IPS-15b (cell line): ENCODE measurements around the gene NALF2.

Experiments used
- H3K27me3 ChIP-seq: one replicate; pipeline ENCODE4 v1.6.1; 2013; ENCODE audit warnings: low read length; ENCODE audit not compliant: control insufficient read depth, insufficient read depth
- H3K36me3 ChIP-seq: one replicate; pipeline ENCODE4 v1.6.1; 2013; ENCODE audit warnings: low read length; ENCODE audit not compliant: control insufficient read depth, insufficient read depth
- H3K4me1 ChIP-seq: one replicate; pipeline ENCODE4 v1.6.1; 2013; ENCODE audit warnings: mild to moderate bottlenecking, low read length; ENCODE audit not compliant: control insufficient read depth, insufficient read depth
- H3K4me3 ChIP-seq: one replicate; pipeline ENCODE4 v1.5.1; 2013; ENCODE audit warnings: low read depth, low read length
- H3K9ac ChIP-seq: one replicate; pipeline ENCODE4 v1.6.1; 2013; ENCODE audit warnings: low read depth, mild to moderate bottlenecking, low read length
- H3K9me3 ChIP-seq: one replicate; pipeline ENCODE4 v1.6.1; 2013; ENCODE audit warnings: mild to moderate bottlenecking, low read length; ENCODE audit not compliant: control insufficient read depth, insufficient read depth

NALF2 gene

DNA sequence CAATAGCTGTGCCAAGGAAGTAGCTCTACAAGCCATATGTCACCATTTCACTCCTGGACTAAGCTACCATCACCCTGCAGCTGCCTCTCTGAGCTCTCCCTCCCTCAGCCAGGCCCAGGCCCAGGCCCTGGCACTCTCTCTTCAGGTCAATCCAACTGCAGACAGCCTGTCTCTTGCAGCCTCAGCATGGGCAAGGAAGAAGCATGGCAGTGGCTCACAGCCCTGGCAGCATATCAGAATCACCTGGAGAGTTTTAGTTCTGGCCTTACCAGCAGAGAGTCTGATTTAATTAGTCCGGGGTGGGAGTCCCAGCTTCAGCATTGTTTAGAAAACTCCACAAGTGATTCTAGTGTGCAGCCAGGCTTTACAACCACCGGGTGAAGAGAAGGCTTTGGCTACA, 31.5 kb downstream of the NALF2 start:
- Histone ChIP-seq H3K4me1 (no peaks in the 10 kb centered on the region), H3K9ac (no peak overlapping the region), H3K36me3 (no peaks in the 10 kb centered on the region), H3K4me3 (no peak overlapping the region), H3K27me3 (peaks cover 3% of the 10 kb centered on the region), H3K9me3 (no peaks in the 10 kb centered on the region)

DNA sequence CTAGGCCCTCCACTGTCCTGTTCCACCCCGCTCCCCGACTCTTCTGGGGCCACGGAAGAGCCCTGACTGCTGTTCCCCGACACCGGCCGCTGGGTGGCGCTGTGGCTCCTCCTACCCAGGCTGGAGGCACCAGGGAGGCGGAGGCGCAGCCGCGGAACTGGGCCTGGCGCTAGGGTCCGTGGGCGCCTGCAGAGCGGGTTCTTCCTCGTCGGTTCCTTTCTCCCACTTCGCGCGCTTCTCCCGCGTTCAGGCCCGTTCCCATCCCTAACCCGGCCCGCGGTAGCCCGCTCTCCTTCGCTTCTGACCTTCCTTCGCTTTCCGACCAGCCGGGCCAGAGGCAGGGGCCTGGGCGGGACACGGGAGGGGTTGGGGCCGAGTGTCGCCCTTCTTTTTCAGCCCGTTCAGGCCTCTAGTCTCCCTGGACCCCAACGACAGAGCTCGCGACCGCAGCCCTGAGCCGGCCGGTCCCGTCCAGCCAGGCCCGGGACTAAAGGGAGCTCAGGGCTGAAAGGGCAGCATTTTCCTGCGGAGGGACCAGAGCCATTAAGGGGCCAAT, 34.3 kb downstream of the NALF2 start:
- H3K4me1 ChIP-seq = no peaks in the 10 kb centered on the region
- H3K9ac ChIP-seq = no peak overlapping the region
- H3K9me3 ChIP-seq = no peaks in the 10 kb centered on the region
- H3K36me3 ChIP-seq = no peaks in the 10 kb centered on the region
- peaks cover 3% of the 10 kb centered on the region for H3K27me3 ChIP-seq
- H3K4me3 ChIP-seq = peak overlapping the region; percentile 49

DNA sequence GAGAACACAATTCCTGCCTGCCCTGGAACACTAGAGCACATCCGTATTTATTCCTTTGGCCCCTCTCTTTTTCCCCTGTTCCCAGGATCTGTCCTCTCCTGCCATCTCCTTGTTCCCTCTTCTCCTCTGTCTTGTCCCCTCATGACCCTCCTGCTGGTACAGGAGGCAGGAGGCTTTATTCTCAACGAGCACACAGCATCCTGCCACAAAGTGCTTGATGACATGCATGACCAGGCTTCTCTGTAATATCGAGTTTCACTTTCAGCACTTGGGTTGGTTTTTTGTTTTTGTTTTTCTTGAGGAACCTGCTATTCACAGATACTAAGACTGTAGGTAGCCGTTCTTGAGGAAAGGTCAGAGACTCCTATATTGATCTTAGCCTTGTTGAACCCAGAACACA, 35.3 kb downstream of the NALF2 start:
- Histone ChIP-seq H3K36me3 (no peaks in the 10 kb centered on the region), H3K9ac (no peak overlapping the region), H3K4me1 (no peaks in the 10 kb centered on the region), H3K4me3 (no peak overlapping the region), H3K27me3 (peaks cover 3% of the 10 kb centered on the region), H3K9me3 (no peaks in the 10 kb centered on the region)

DNA sequence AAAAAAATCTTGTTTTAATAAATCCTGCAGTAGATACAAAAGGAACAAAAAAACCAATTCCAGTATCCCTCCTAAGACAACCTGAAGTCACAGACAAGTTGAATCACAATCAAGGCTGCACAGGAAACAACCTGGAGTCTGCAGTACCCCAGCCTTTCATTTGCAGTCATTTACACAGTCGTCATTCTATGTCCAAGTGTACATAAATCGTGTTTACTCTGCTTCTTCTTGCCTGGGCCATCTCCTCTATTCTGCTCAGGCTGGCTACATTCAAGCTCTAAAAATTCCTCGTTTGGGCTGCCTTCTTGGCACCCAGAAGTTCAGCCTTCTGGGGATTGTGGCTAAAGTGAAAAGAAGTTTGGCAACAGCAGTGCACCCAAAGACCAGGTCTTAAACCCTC, 37.8 kb downstream of the NALF2 start:
- Histone ChIP-seq H3K4me3 (no peak overlapping the region), H3K9ac (no peak overlapping the region), H3K36me3 (no peaks in the 10 kb centered on the region), H3K4me1 (no peaks in the 10 kb centered on the region), H3K27me3 (peaks cover 3% of the 10 kb centered on the region), H3K9me3 (peaks cover 3% of the 10 kb centered on the region)

DNA sequence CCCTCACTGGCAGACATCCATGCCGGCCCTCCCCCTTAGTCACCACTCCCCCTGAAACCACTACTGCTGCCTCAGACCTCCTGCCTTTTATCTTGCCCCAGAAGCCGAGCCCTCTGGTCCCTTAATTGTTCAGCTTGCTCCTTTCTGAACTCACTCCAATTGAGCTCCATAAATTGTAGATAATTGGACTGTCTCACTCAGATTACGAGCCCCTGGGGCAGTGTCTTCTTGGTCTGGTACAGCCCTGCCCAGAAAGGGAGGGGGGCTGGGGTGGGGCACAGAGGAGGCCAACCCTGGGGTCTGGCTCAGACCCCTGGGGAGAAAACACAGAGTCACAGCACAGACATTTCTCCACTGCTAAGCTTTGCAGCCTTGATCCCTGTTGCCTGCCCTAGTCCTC, 39.4 kb downstream of the NALF2 start:
- Histone ChIP-seq H3K9ac (no peak overlapping the region), H3K4me3 (no peak overlapping the region), H3K4me1 (no peaks in the 10 kb centered on the region), H3K9me3 (peaks cover 3% of the 10 kb centered on the region), H3K27me3 (peaks cover 3% of the 10 kb centered on the region), H3K36me3 (no peaks in the 10 kb centered on the region)

DNA sequence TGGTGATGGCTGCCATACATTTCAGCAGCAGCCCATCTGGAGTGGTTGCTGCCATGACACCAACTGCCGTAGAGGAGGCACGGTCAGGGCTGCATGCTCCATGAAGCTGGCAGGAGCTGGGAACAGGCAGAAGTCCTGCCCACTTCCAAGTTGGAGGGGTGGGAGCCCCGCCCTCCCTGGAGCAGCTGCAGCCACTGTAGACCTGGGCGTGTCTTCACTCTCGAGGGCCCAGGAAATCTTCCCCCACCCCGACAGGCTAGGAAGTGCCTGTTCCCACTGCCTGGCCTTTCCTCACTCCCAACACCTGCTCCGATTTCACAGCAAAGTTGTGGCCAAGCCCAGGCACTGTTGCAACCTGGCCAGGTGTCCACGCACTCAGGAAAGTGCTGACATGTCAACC, 42.3 kb downstream of the NALF2 start:
- no peaks in the 10 kb centered on the region for H3K4me1 ChIP-seq
- no peak overlapping the region for H3K4me3 ChIP-seq
- no peaks in the 10 kb centered on the region for H3K36me3 ChIP-seq
- no peaks in the 10 kb centered on the region for H3K27me3 ChIP-seq
- H3K9me3 ChIP-seq = peaks cover 3% of the 10 kb centered on the region
- no peak overlapping the region for H3K9ac ChIP-seq

DNA sequence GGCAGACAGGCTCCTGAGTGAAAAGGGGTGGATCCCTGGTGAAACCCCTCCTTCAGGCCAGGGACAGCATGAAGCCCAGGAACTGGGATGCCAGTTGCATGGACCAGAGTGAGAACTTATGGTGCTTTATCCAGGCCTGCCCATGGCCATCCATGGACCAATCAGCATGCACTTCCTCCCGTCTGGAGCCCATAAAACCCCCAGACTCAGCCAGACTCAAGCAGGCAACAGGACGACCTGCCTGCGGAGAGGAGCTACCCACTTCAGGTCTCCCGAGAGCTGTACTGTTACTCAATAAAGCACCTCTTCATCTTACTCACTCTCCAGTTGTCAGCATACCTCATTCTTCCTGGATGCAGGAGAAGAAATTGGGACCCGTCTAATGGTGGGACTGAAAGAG, 42.9 kb downstream of the NALF2 start:
- Histone ChIP-seq H3K27me3 (no peaks in the 10 kb centered on the region), H3K4me1 (no peaks in the 10 kb centered on the region), H3K9me3 (peaks cover 3% of the 10 kb centered on the region), H3K4me3 (no peak overlapping the region), H3K9ac (no peak overlapping the region), H3K36me3 (no peaks in the 10 kb centered on the region)

DNA sequence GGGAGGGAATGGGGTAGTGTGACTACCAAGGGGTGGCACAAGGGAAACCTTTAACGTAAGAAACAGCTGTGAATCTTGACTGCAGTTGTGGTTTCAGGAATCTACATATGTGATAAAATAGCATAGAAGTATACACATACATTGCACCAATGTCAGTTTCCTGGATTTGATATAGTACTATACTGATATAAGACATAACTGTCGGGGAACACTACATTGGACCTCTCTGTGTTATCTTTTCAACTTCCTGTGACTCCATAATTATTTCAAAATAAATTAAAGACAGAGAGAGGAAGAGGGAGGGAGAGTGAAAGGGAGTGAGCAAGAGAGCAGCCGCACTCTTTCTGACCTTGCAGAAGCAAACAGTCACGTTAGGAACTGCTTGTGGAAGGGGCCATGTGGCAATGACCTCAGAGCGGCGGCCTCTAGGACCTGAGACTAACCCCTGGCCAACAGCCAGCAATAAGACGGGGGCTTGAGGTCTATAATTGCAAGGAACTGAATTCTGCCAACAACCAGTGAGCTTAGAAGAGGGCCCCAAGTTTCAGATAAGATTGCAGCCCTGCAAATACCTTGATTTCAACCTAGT, 47.4 kb downstream of the NALF2 start:
- Histone ChIP-seq H3K9ac (no peak overlapping the region), H3K4me3 (no peak overlapping the region), H3K27me3 (no peaks in the 10 kb centered on the region), H3K9me3 (no peaks in the 10 kb centered on the region), H3K36me3 (no peaks in the 10 kb centered on the region), H3K4me1 (peaks cover under 1% of the 10 kb centered on the region)

DNA sequence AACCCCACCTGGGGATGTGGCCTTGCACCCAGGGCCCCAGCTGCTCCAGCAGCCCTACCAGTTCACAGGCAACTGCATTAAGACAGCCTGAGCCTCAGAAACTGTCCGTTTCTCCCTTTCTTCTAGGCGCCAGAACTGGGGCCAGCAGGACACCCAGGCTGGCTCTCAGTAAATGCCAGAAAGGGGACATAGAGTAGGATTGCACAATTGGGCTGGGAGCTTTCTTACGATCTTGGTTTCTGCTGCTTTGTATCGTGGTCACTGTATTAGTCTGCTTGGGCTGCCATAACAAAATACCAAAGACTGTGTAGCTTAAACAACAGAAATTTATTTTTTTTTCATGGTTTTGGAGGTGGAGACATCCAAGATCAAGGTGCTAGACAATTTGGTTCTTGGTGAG, 48.4 kb downstream of the NALF2 start:
- no peak overlapping the region for H3K4me3 ChIP-seq
- H3K4me1 ChIP-seq = peaks cover 6% of the 10 kb centered on the region
- H3K36me3 ChIP-seq = no peaks in the 10 kb centered on the region
- no peaks in the 10 kb centered on the region for H3K9me3 ChIP-seq
- H3K9ac ChIP-seq = no peak overlapping the region
- H3K27me3 ChIP-seq = no peaks in the 10 kb centered on the region
